ENCODE data around the gene SPAG16.

- TF ChIP-seq, protein P1, sequence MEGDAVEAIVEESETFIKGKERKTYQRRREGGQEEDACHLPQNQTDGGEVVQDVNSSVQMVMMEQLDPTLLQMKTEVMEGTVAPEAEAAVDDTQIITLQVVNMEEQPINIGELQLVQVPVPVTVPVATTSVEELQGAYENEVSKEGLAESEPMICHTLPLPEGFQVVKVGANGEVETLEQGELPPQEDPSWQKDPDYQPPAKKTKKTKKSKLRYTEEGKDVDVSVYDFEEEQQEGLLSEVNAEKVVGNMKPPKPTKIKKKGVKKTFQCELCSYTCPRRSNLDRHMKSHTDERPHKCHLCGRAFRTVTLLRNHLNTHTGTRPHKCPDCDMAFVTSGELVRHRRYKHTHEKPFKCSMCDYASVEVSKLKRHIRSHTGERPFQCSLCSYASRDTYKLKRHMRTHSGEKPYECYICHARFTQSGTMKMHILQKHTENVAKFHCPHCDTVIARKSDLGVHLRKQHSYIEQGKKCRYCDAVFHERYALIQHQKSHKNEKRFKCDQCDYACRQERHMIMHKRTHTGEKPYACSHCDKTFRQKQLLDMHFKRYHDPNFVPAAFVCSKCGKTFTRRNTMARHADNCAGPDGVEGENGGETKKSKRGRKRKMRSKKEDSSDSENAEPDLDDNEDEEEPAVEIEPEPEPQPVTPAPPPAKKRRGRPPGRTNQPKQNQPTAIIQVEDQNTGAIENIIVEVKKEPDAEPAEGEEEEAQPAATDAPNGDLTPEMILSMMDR (IDR thresholded peaks at IDR 0.05) = no peak
- TF ChIP-seq POLR2A (IDR thresholded peaks at IDR 0.05) = no peak
- no peak for TF ChIP-seq EP300 (IDR thresholded peaks at IDR 0.05)
Observed at GRCh38 chr2:214201892-214202291, 917.6 kb downstream of the SPAG16 start.

All from tibial nerve (tissue), 4 donors.